K562 (cell line): ENCODE results near the gene TMEM92. TPM values are rescaled to one million over a fixed set of nuclear protein-coding genes. Genes with fewer than 3 reads are reported as not detected.

Source experiments
- ATAC-seq: fragments of 200-7000 bp; cut with Tn5 transposase; 3 replicates; pipeline ENCODE4 v1.9.1; 2020; ENCODE audit warnings: moderate library complexity
- BruUV-seq: library from RNA; stranded (reverse); fragments of 400-500 nt; replicated peaks from 2 replicates; lab custom pipeline; 2021; lab: Mats Ljungman, UMichigan
- CTCF ChIA-PET: fragments of 300-600 bp; formaldehyde crosslinking; extraction: SDS; loops from one replicate; lab custom pipeline; 2021; ENCODE audit warnings: low intra/inter-chr PET ratio; lab: Yijun Ruan, JAX
- POLR2A ChIA-PET: fragments of 300-600, 350-650 bp; sonication (Branson Sonifier 250); formaldehyde crosslinking; extraction: SDS; loops from one replicate; lab custom pipeline; 2021; ENCODE audit warnings: antibody characterized with exemption, inconsistent platforms; lab: Yijun Ruan, JAX
- DNase-seq, 4 experiments: peaks; one replicate each; pipeline versions ENCODE4 v3.0.0 to v3.0.0-alpha.2; 2011 to 2018; ENCODE audit warnings: low spot score in 3 of 4, mixed read lengths in 3 of 4; ENCODE audit errors: extremely low read depth in 1 of 4
- FAIRE-seq: peaks from 2 replicates; lab custom pipeline; 2011; peaks lifted over from hg19 to GRCh38; lab: Jason Lieb, UNC
- H2AFZ ChIP-seq: 2 replicates; pipeline ENCODE4 v1.6.0; 2011; ENCODE audit warnings: low read depth, low read length, control low read depth, inconsistent platforms
- H3K27ac ChIP-seq: fragments of 200-600 bp; 3 replicates; pipeline ENCODE4 v1.8.0; 2011; ENCODE audit warnings: low read depth, mild to moderate bottlenecking, control low read depth, inconsistent platforms, low read length, moderate library complexity, mixed read lengths; ENCODE audit errors: extremely low read depth
- H3K27me3 ChIP-seq, 2 experiments: fragments of 300-600 bp in 1 of 2; 2 replicates in 1 of 2; 3 replicates in 1 of 2; pipeline versions ENCODE4 v1.6.0 to v1.8.0; 2011; ENCODE audit warnings: inconsistent platforms in 2 of 2, low read length in 2 of 2, mild to moderate bottlenecking in 1 of 2, mixed read lengths in 1 of 2, moderate library complexity in 1 of 2; ENCODE audit not compliant: control insufficient read depth in 2 of 2, insufficient read depth in 2 of 2
- H3K36me3 ChIP-seq: fragments of 300-600 bp; 3 replicates; pipeline ENCODE4 v1.8.0; 2011; ENCODE audit warnings: mild to moderate bottlenecking, low read length, inconsistent platforms; ENCODE audit not compliant: control insufficient read depth, insufficient read depth
- H3K4me1 ChIP-seq, 2 experiments: fragments of 200-600 bp in 1 of 2; replicated peaks in 1 of 2; 2 replicates in 1 of 2; 3 replicates in 1 of 2; pipeline versions ENCODE4 v1.5.1 to v1.8.0; 2011; ENCODE audit warnings: inconsistent platforms in 2 of 2, low read length in 2 of 2, mild to moderate bottlenecking in 1 of 2, mixed read lengths in 1 of 2, moderate library complexity in 1 of 2; ENCODE audit not compliant: control insufficient read depth in 2 of 2, insufficient read depth in 2 of 2
- H3K4me2 ChIP-seq: 2 replicates; pipeline ENCODE4 v1.6.1; 2011; ENCODE audit warnings: low read length, control low read depth, inconsistent platforms, mixed read lengths; ENCODE audit not compliant: insufficient read depth
- H3K4me3 ChIP-seq: fragments of 200-600 bp; sonication (generic), shearing (Covaris generic); 2 replicates; pipeline ENCODE4 v1.5.1; 2016; ENCODE audit warnings: control low read depth, inconsistent platforms
- H3K79me2 ChIP-seq: fragments of 200-600 bp; 3 replicates; pipeline ENCODE4 v1.8.0; 2011; ENCODE audit warnings: low read length, inconsistent platforms; ENCODE audit not compliant: control insufficient read depth, insufficient read depth
- H3K9ac ChIP-seq, 2 experiments: 2 replicates each; pipeline versions ENCODE4 v1.6.0 to v1.6.1; 2011; ENCODE audit warnings: low read depth in 2 of 2, low read length in 2 of 2, control low read depth in 1 of 2, inconsistent platforms in 1 of 2, mild to moderate bottlenecking in 1 of 2, mixed read lengths in 1 of 2; ENCODE audit not compliant: insufficient read depth in 1 of 2
- H3K9me1 ChIP-seq: one replicate; pipeline ENCODE4 v1.6.0; 2011; ENCODE audit warnings: inconsistent platforms, mild to moderate bottlenecking, low read length, moderate library complexity; ENCODE audit not compliant: control insufficient read depth, insufficient read depth
- H3K9me3 ChIP-seq: replicated peaks from 2 replicates; pipeline ENCODE4 v1.5.1; 2011; ENCODE audit warnings: low read depth, low read length, inconsistent platforms; ENCODE audit not compliant: control insufficient read depth, insufficient read depth
- H4K20me1 ChIP-seq: replicated peaks from 2 replicates; pipeline ENCODE4 v1.6.1; 2011; ENCODE audit warnings: low read length, inconsistent platforms, mixed read lengths; ENCODE audit not compliant: control insufficient read depth, insufficient read depth
- BRCA1 ChIP-seq, 2 experiments: fragments of 450-650 bp in 1 of 2; sonication (generic) in 1 of 2; formaldehyde crosslinking in 1 of 2; IDR thresholded peaks; 2 replicates each; pipeline versions ENCODE4 v1.5.0 to v1.6.1; 2017 to 2020; ENCODE audit warnings: mild to moderate bottlenecking in 1 of 2, missing genetic modification reagents in 1 of 2
- HDAC8 ChIP-seq: fragments of 450-650 bp; IDR thresholded peaks from 2 replicates; pipeline ENCODE4 v1.6.1; 2016; ENCODE audit warnings: mild to moderate bottlenecking, missing genetic modification characterization, moderate library complexity, missing compliant biosample characterization
- PHF8 ChIP-seq: fragments of 200-600 bp; sonication (generic); IDR thresholded peaks from 2 replicates; pipeline ENCODE4 v1.6.1; 2012; ENCODE audit warnings: mixed run types, mild to moderate bottlenecking, inconsistent platforms, low read length, moderate library complexity, borderline replicate concordance
- WGBS: fragments of 100-300 bp; shearing (Covaris generic); methylation state at CpG from one replicate; pipeline ENCODE4 v1.1.6; 2016; ENCODE audit warnings: low coverage, mixed read lengths; ENCODE audit not compliant: insufficient coverage; ENCODE audit errors: missing lambda C conversion rate; 5-methylcytosine and 5-hydroxymethylcytosine counted together
- in situ Hi-C: fragments of 300-500 bp; cut with MboI; formaldehyde crosslinking; loops from 4 replicates; pipeline ENCODE4 v1.15.0; 2018; ENCODE audit warnings: inconsistent platforms, mixed read lengths
- intact Hi-C: fragments of 100-400 bp; cut with micrococcal nuclease; formaldehyde crosslinking; loops from 2 replicates; pipeline ENCODE4 v1.14.2; 2022
- polyA plus RNA-seq, 8 experiments: library from polyadenylated mRNA; depleted of rRNA in 4 of 8; stranded (reverse) in 5 of 8; unstranded in 3 of 8; fragments of >200 nt; fragmentation: Nextera tagmentation in 2 of 8; fragmentation: Illumina TruSeq in 1 of 8; extraction: Ambion mirVana in 2 of 8; extraction: Trizol in 1 of 8; gene quantifications; 2 replicates each; pipeline versions ENCODE4 v1.2.1 to v1.2.3, GENCODE V29; 2011 to 2014; ENCODE audit warnings: inconsistent platforms in 1 of 8, missing spikeins in 1 of 8
- total RNA-seq, 7 experiments: library from RNA; depleted of rRNA in 6 of 7; stranded (reverse); fragments of >200 nt in 6 of 7; fragmentation: Illumina TruSeq in 2 of 7; extraction: Trizol in 2 of 7; gene quantifications; 2 replicates each; pipeline versions ENCODE4 v1.2.1 to v1.2.3, GENCODE V29; 2011 to 2021; ENCODE audit warnings: low replicate concordance in 1 of 7
- TF ChIP-seq, protein P1 (sequence below): sonication (generic); formaldehyde crosslinking; IDR thresholded peaks from 2 replicates; pipeline ENCODE4 v1.8.0; 2022; ENCODE audit warnings: mild to moderate bottlenecking, missing genetic modification reagents
- TF ChIP-seq, protein P2 (sequence below), 2 experiments: fragments of 450-650 bp; conservative IDR thresholded peaks; 2 replicates each; pipeline ENCODE4 v1.6.1; 2017; ENCODE audit warnings: mild to moderate bottlenecking in 2 of 2, moderate library complexity in 2 of 2
- TF ChIP-seq, protein P3 (sequence below): fragments of 450-650 bp; formaldehyde crosslinking; IDR thresholded peaks from 2 replicates; pipeline ENCODE4 v1.4.0; 2020; ENCODE audit warnings: mild to moderate bottlenecking, moderate library complexity

TMEM92 gene
- total and polyA plus RNA-seq, 9 of the 15 experiments (the other 6 are each of a cell fraction or from before 2014, with no cell fraction given) = 0.14 to 2.1 (median 0.40) TPM

DNA sequence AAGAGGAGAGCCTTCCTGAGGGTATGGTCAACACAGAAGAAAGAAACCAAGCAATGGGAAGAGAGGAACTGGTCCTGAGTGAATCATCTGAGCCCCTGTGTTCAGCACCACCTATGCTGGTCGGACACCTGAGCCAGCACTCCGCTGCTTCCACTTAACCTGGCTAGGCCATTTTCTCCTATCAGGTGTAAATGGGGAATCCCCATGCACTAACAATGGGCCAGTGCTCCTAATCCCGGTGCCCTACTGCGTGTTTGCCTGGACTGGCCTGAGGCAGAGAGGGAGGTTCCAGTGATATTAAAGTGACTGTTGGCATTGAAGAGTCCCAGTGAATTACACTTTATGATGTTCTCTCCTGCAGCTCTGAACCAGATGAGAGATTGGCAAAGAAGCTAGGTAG lies 37.2 kb downstream of the TMEM92 start:
- WGBS = 2% methylated on average over 4 of the region's 4 CpGs
- POLR2A ChIA-PET = interaction anchor here (0.8 to 1.2 kb wide), 2 partner anchors 12 to 32 kb away, joined by 3 to 4 read pairs; no protein-coding TSS in a partner anchor

DNA sequence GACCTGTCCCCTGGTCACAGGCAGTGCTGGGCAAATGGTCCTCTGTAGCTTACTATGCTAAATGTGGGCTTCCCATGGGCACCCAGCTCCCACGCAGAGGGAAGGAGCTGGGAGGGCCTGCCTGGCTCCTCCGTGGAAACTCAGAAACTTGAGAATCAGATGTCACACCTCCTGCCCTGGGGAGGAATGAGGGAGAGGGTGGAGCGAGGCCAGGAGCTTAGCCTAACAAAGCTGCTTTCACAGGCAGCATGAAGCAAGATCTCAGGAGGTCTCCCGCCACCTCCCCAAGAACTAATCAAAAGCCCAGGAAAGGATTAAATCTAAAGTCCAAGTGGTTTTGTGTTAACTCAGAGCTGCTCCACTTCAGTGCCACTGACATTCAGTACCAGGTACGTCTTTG lies 38.0 kb downstream of the TMEM92 start:
- H3K4me1 ChIP-seq = peaks cover 0 to 15% of the 10 kb centered on the region in 2 experiments; a peak in 2 of 5 replicates
- no peaks in the 10 kb centered on the region; the same call in 1 of the 2 replicates for H4K20me1 ChIP-seq
- WGBS = 9% methylated on average over 5 of the region's 5 CpGs
- intact Hi-C loops = no loop called here
- peaks cover 6 to 42% of the 10 kb centered on the region in 2 experiments; a peak in 4 of 5 replicates for H3K27me3 ChIP-seq
- ATAC-seq (no peak), FAIRE-seq (no peak), DNase-seq (no peak)
- H3K9me1 ChIP-seq = no peaks in the 10 kb centered on the region
- CTCF ChIA-PET = no interaction called here
- H3K9me3 ChIP-seq = no peaks in the 10 kb centered on the region
- BruUV-seq = no TSS peak
- no peak overlapping the region for H3K9ac ChIP-seq
- no peak overlapping the region for H3K4me3 ChIP-seq
- H3K4me2 ChIP-seq = no peak overlapping the region
- H2AFZ ChIP-seq = no peak overlapping the region
- no peaks in the 10 kb centered on the region for H3K36me3 ChIP-seq
- in situ Hi-C loops = no loop called here
- POLR2A ChIA-PET = interaction anchor here (0.8 kb wide), 1 partner anchor 34 kb away, joined by 3 read pairs; the partner anchor contains the start of gene XYLT2
- no peak overlapping the region for H3K27ac ChIP-seq
- no peaks in the 10 kb centered on the region for H3K79me2 ChIP-seq
- TF ChIP-seq, protein P1, sequence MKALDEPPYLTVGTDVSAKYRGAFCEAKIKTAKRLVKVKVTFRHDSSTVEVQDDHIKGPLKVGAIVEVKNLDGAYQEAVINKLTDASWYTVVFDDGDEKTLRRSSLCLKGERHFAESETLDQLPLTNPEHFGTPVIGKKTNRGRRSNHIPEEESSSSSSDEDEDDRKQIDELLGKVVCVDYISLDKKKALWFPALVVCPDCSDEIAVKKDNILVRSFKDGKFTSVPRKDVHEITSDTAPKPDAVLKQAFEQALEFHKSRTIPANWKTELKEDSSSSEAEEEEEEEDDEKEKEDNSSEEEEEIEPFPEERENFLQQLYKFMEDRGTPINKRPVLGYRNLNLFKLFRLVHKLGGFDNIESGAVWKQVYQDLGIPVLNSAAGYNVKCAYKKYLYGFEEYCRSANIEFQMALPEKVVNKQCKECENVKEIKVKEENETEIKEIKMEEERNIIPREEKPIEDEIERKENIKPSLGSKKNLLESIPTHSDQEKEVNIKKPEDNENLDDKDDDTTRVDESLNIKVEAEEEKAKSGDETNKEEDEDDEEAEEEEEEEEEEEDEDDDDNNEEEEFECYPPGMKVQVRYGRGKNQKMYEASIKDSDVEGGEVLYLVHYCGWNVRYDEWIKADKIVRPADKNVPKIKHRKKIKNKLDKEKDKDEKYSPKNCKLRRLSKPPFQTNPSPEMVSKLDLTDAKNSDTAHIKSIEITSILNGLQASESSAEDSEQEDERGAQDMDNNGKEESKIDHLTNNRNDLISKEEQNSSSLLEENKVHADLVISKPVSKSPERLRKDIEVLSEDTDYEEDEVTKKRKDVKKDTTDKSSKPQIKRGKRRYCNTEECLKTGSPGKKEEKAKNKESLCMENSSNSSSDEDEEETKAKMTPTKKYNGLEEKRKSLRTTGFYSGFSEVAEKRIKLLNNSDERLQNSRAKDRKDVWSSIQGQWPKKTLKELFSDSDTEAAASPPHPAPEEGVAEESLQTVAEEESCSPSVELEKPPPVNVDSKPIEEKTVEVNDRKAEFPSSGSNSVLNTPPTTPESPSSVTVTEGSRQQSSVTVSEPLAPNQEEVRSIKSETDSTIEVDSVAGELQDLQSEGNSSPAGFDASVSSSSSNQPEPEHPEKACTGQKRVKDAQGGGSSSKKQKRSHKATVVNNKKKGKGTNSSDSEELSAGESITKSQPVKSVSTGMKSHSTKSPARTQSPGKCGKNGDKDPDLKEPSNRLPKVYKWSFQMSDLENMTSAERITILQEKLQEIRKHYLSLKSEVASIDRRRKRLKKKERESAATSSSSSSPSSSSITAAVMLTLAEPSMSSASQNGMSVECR = no peak
- no peak for TF ChIP-seq BRCA1 (IDR thresholded peaks at IDR 0.05)
- TF ChIP-seq BRCA1 (CRISPR knock-in tag; IDR thresholded peaks at IDR 0.05) = no peak
- no peak for TF ChIP-seq PHF8
- TF ChIP-seq, protein P2, sequence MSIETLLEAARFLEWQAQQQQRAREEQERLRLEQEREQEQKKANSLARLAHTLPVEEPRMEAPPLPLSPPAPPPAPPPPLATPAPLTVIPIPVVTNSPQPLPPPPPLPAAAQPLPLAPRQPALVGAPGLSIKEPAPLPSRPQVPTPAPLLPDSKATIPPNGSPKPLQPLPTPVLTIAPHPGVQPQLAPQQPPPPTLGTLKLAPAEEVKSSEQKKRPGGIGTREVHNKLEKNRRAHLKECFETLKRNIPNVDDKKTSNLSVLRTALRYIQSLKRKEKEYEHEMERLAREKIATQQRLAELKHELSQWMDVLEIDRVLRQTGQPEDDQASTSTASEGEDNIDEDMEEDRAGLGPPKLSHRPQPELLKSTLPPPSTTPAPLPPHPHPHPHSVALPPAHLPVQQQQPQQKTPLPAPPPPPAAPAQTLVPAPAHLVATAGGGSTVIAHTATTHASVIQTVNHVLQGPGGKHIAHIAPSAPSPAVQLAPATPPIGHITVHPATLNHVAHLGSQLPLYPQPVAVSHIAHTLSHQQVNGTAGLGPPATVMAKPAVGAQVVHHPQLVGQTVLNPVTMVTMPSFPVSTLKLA (conservative IDR thresholded peaks at IDR 0.05) = no peak

More for the DNA sequence above, 37.2 kb downstream of the TMEM92 start:
- no TSS peak for BruUV-seq
- no peak for DNase-seq
- H3K9me3 ChIP-seq = no peaks in the 10 kb centered on the region
- peaks cover 0 to 15% of the 10 kb centered on the region in 2 experiments; a peak in 2 of 5 replicates for H3K4me1 ChIP-seq
- TF ChIP-seq, protein P3, sequence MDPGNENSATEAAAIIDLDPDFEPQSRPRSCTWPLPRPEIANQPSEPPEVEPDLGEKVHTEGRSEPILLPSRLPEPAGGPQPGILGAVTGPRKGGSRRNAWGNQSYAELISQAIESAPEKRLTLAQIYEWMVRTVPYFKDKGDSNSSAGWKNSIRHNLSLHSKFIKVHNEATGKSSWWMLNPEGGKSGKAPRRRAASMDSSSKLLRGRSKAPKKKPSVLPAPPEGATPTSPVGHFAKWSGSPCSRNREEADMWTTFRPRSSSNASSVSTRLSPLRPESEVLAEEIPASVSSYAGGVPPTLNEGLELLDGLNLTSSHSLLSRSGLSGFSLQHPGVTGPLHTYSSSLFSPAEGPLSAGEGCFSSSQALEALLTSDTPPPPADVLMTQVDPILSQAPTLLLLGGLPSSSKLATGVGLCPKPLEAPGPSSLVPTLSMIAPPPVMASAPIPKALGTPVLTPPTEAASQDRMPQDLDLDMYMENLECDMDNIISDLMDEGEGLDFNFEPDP = no peak
- TF ChIP-seq HDAC8 = no peak
- TF ChIP-seq, all 486 proteins: peak for 0
- intact Hi-C loops = no loop called here
- CTCF ChIA-PET = no interaction called here
- no peaks in the 10 kb centered on the region for H3K36me3 ChIP-seq
- H3K4me2 ChIP-seq = no peak overlapping the region
- H3K4me3 ChIP-seq = no peak overlapping the region
- in situ Hi-C loops = no loop called here
- no peak overlapping the region for H2AFZ ChIP-seq
- no peaks in the 10 kb centered on the region for H3K79me2 ChIP-seq
- no peak for ATAC-seq
- no peak overlapping the region for H3K27ac ChIP-seq
- no peak for FAIRE-seq
- H3K27me3 ChIP-seq = peaks cover 6 to 36% of the 10 kb centered on the region in 2 experiments; a peak in 4 of 5 replicates
- no peak overlapping the region for H3K9ac ChIP-seq
- no peaks in the 10 kb centered on the region for H3K9me1 ChIP-seq
- H4K20me1 ChIP-seq = no peaks in the 10 kb centered on the region; the same call in 1 of the 2 replicates
